OCI-M2 (cell line): ENCODE results near the gene S100A6.
"Not testable (repeated sequence)": the region's sequence is repeated elsewhere in the genome, so short reads cannot be mapped to it uniquely, and the experiment has no call there.

ENCODE experiments used
- DNase-seq: peaks from one replicate; lab custom pipeline; 2025; ENCODE audit not compliant: unreplicated experiment; lab: John Stamatoyannopoulos, UW

Gene S100A6

GRCh38 chr1:153535242-153536011 is at the start of gene S100A6:
Gene S100A6, minus strand, starts transcription at chr1:153535991. Its CDS starts 652 bp downstream, at chr1:153535339.
- DNase-seq = no peak

GRCh38 chr1:153585006-153585405 is 49.2 kb upstream of the S100A6 start:
- DNase-seq = no peak

- no peak for DNase-seq
Measured at GRCh38 chr1:153583976-153584375, 48.2 kb upstream of the S100A6 start.

- DNase-seq = not testable (repeated sequence)
Measured at GRCh38 chr1:153583514-153583913, 47.7 kb upstream of the S100A6 start.

GRCh38 chr1:153582836-153583235 is 47.0 kb upstream of the S100A6 start:
- DNase-seq = not testable (repeated sequence)

GRCh38 chr1:153578936-153579335 is 43.1 kb upstream of the S100A6 start:
- no peak for DNase-seq

- no peak for DNase-seq
Measured at GRCh38 chr1:153578490-153578889, 42.7 kb upstream of the S100A6 start.

GRCh38 chr1:153577624-153578051 is 41.8 kb upstream of the S100A6 start:
- no peak for DNase-seq

- no peak for DNase-seq
Measured at GRCh38 chr1:153577138-153577537, 41.3 kb upstream of the S100A6 start.

GRCh38 chr1:153575497-153575896 is 39.7 kb upstream of the S100A6 start:
- DNase-seq = not testable (repeated sequence)

- DNase-seq = not testable (repeated sequence)
Measured at GRCh38 chr1:153575081-153575491, 39.3 kb upstream of the S100A6 start.

GRCh38 chr1:153573351-153573750 is 37.6 kb upstream of the S100A6 start:
- DNase-seq = no peak

- no peak for DNase-seq
Measured at GRCh38 chr1:153572569-153573015, 36.8 kb upstream of the S100A6 start.

- DNase-seq = no peak
Measured at GRCh38 chr1:153571706-153572105, 35.9 kb upstream of the S100A6 start.

- no peak for DNase-seq
Measured at GRCh38 chr1:153570874-153571273, 35.1 kb upstream of the S100A6 start.

- DNase-seq = no peak
Measured at GRCh38 chr1:153569465-153569864, 33.7 kb upstream of the S100A6 start.

- DNase-seq = peak; percentile 38
Measured at GRCh38 chr1:153568367-153569099, 32.7 kb upstream of the S100A6 start.

- no peak for DNase-seq
Measured at GRCh38 chr1:153567621-153568366, 32.0 kb upstream of the S100A6 start.

GRCh38 chr1:153566414-153567371 is 30.9 kb upstream of the S100A6 start:
- DNase-seq = peak; percentile 68
